HG02870 (cell line): ENCODE data around the gene DLG3.
A peak's percentile ranks its signal among the peaks of the same experiment; 100 is the strongest.
"Not testable (repeated sequence)": the region's sequence is repeated elsewhere in the genome, so short reads cannot be mapped to it uniquely, and the experiment has no call there.

ENCODE experiments used
- ATAC-seq: cut with Tn5 transposase; IDR thresholded peaks from one replicate; pipeline ENCODE4 v1.9.1; 2021; ENCODE audit warnings: mild to moderate bottlenecking, moderate library complexity; ENCODE audit not compliant: unreplicated experiment

Gene DLG3

GRCh38 chrX:70444326-70444945 lies at the start of gene DLG3:
DLG3 (plus strand) TSS chrX:70444835; CDS start chrX:70445202, 367 bp downstream.
- ATAC-seq = no peak

GRCh38 chrX:70398899-70399298 lies 45.7 kb upstream of the DLG3 start:
- ATAC-seq = no peak

- ATAC-seq = not testable (repeated sequence)
Observed at GRCh38 chrX:70400181-70400580, 44.5 kb upstream of the DLG3 start.

GRCh38 chrX:70402721-70403120 lies 41.9 kb upstream of the DLG3 start:
- ATAC-seq = no peak

GRCh38 chrX:70405003-70405402 lies 39.6 kb upstream of the DLG3 start:
- no peak for ATAC-seq

- no peak for ATAC-seq
Observed at GRCh38 chrX:70410921-70411320, 33.7 kb upstream of the DLG3 start.

GRCh38 chrX:70411475-70411874 lies 33.2 kb upstream of the DLG3 start:
- ATAC-seq = no peak

GRCh38 chrX:70421618-70422017 lies 23.0 kb upstream of the DLG3 start:
- no peak for ATAC-seq

GRCh38 chrX:70422851-70423341 lies 21.7 kb upstream of the DLG3 start, which contains the start of gene GDPD2:
GDPD2 (plus strand) TSS chrX:70423314; CDS start chrX:70424985, 1,671 bp downstream.
- no peak for ATAC-seq

- no peak for ATAC-seq
Observed at GRCh38 chrX:70423936-70424675, 20.5 kb upstream of the DLG3 start.

GRCh38 chrX:70424801-70425200 lies 19.8 kb upstream of the DLG3 start:
- no peak for ATAC-seq

- no peak for ATAC-seq
Observed at GRCh38 chrX:70426286-70427278, 18.1 kb upstream of the DLG3 start.

GRCh38 chrX:70427365-70427764 lies 17.3 kb upstream of the DLG3 start:
- ATAC-seq = no peak

GRCh38 chrX:70429759-70430158 lies 14.9 kb upstream of the DLG3 start:
- no peak for ATAC-seq

GRCh38 chrX:70432936-70433847 lies 11.4 kb upstream of the DLG3 start:
- ATAC-seq = no peak

GRCh38 chrX:70433848-70434351 lies 10.7 kb upstream of the DLG3 start:
- peak; percentile 75 for ATAC-seq

- peak; percentile 60 for ATAC-seq
Observed at GRCh38 chrX:70434352-70434866, 10.2 kb upstream of the DLG3 start.

- ATAC-seq = no peak
Observed at GRCh38 chrX:70434914-70435586, 9.6 kb upstream of the DLG3 start.

GRCh38 chrX:70436343-70436742 lies 8.3 kb upstream of the DLG3 start:
- ATAC-seq = no peak
